AG09319 (cell line): ENCODE data around the gene MBP.

Source experiments
- DNase-seq: peaks from one replicate; pipeline ENCODE4 v3.0.0-alpha.2; 2010; ENCODE audit warnings: low read depth; ENCODE audit errors: extremely low read depth
- CTCF ChIP-seq: IDR thresholded peaks from 2 replicates; pipeline ENCODE4 v1.5.1; 2011; ENCODE audit warnings: low read depth, mild to moderate bottlenecking, inconsistent platforms, low read length, moderate library complexity

The MBP gene

GRCh38 chr18:77004555-77005380, 127.8 kb downstream of the MBP start:
- no peak for DNase-seq
- no peak for TF ChIP-seq CTCF

DNA sequence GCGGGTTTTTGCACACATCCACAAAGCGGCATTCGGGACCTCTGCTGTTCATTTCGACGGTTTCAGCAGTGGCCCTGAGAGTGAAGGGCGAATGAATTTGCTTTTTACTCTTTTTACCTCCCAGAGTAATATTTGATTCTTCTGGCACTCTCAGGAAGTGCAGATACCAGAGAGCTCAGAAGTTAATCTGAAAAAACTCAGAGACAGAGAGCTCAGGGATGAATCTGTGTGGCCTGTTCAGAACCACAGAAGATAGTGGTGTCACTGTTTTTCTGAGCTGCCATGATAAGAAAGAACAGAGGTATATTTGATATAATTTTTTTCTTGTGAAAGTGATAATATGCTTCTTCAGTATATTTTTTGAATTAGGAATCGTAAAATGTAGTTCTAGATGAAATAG, 129.3 kb downstream of the MBP start:
- no peak for TF ChIP-seq CTCF
- no peak for DNase-seq

- no peak for TF ChIP-seq CTCF
- no peak for DNase-seq
Measured at GRCh38 chr18:77002496-77002895, 130.1 kb downstream of the MBP start.

GRCh38 chr18:77001979-77002378, 130.6 kb downstream of the MBP start:
- no peak for TF ChIP-seq CTCF
- DNase-seq: no peak

DNA sequence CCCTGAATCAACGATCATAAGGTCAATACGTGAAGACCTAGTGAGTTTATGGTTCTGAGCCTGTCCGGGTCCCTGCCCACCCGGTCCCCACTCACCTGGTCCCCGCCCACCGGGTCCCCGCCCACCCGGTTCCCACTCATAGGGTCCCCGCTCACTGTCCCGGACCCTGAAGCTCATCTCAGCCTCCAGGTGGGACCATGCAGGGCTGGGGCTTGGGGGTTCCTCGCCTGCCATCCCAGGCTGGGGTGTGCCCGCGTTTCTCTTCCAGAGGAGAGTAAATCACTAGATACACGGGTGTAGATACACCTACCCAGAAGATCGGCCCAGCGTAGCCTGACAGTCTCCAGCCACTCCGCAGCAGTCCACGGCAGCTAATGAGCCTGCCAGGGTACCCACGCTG, 131.5 kb downstream of the MBP start:
- DNase-seq: no peak
- no peak for TF ChIP-seq CTCF

GRCh38 chr18:77000527-77000926, 132.1 kb downstream of the MBP start:
- no peak; the same call in none of the 2 replicates for TF ChIP-seq CTCF
- DNase-seq: no peak

- no peak for DNase-seq
- no peak for TF ChIP-seq CTCF
Measured at GRCh38 chr18:76999077-76999476, 133.5 kb downstream of the MBP start.
